GM19452 (cell line): ENCODE data around the gene SLC6A6.

ENCODE experiments used
- ATAC-seq: cut with Tn5 transposase; IDR thresholded peaks from one replicate; pipeline ENCODE4 v1.9.1; 2021; ENCODE audit not compliant: unreplicated experiment

The SLC6A6 gene

DNA sequence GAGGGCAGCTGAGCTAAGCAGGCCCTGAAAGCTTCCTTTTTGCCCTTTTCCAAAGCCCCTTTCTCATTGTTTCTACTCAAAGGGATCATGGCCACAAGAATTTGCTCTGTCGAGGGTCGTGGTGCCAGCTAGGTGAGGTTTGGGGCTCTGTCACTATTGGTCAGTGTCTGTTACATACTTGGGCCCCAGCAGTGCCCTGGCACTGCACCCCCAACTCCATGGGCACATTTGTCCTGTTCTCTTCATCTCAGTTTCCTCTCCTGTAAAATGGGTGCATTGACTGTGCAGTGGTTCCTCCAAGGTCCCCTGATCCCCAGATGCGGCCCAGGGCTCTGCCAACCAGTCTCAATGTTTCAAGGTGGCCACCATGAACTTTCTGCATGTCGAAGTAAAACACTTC is 62.1 kb downstream of the SLC6A6 start:
- no peak for ATAC-seq

DNA sequence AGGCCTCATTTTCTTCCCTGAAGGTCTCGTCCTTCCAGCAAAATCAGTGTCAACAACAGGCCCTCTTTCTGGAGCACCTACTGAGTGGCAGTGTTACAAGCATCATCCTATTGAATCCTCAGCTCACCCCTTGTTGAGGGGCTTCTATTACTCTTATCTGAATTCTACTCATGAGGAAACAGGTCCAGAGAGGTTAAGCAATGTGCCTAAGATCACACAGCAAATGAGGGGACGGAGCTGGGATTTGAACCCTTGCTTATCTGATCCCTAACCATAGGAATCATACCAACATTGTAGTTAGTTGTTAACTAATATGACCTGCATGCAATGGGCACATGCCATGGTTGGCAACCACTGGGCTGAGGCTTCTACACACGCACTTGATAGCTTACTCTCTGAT is 63.0 kb downstream of the SLC6A6 start:
- no peak for ATAC-seq

DNA sequence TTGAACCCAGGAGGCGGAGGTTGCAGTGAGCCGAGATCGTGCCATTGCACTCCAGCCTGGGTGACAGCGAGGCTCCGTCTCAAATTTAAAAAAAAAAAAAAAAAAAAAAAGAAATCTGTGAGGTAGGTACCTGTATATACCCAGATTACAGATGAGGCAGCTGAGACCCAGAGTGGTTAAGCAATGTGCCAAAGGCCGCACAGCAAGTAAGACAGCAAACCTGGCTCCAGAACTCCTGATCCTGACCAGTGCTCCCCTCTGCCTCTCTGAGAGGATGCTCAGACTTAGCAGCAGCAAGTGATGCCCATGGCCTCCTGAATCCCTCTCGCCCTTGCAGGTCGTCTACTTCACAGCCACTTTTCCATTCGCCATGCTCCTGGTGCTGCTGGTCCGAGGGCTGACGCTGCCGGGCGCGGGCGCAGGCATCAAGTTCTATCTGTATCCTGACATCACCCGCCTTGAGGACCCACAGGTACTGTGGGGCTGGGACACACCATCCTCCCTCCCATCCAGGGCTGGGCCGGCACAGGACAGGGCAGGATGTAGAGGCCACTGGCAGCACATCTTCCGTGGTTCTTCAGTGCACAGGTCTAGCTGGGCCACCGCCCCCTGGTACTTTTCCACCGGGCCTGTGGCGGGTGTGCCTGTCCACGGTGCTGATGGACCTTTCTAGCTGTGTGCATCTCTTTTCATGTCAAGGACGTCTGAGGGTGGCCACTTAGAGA is 63.9 kb downstream of the SLC6A6 start:
- no peak for ATAC-seq

DNA sequence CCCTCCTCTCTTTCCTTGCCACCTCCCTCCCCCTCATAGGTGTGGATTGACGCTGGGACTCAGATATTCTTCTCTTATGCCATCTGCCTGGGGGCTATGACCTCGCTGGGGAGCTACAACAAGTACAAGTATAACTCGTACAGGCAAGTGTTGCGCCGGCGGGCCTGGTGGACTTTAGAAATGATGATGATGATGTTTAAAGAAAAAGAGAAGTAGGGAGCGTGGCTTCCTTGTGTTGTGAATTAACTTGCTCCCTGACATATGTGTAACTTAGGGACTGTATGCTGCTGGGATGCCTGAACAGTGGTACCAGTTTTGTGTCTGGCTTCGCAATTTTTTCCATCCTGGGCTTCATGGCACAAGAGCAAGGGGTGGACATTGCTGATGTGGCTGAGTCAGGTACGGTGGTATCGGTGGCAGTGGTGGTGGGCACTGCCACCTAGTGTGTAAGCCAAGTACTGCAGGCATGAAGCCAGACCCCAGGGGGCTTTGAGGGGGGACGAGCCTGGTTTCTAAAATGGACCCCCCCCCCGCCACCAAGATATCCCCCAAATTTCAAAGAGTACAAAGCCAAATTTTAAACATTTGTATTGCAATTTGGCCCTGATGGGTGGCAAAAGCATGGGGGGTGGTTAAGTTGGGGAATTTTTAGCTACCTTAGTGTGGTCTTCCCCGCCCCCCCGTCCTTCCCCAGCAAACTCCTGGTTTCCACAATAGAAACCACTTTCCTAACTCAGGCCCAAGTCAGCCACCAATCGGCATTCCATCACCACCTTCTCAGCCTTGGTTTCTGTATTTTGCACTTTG is 65.6 kb downstream of the SLC6A6 start:
- ATAC-seq: no peak

DNA sequence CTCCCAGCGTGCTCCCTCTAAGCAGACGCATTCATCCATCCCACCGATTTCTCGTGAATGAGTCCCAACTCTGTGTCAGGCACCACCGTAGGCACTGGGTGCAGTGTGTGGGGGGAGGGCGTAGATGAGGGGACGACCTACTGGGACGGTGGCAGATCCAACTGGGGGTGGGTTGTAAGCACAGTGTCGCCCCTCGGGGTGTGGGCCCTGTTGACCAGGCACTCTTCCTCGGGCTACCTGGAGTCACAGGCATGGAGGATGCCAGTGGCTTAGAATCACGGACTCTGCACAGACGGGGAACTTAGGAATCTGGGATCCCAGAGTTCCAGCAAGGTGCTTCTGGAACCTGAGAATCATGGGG is 66.2 kb downstream of the SLC6A6 start:
- no peak for ATAC-seq

DNA sequence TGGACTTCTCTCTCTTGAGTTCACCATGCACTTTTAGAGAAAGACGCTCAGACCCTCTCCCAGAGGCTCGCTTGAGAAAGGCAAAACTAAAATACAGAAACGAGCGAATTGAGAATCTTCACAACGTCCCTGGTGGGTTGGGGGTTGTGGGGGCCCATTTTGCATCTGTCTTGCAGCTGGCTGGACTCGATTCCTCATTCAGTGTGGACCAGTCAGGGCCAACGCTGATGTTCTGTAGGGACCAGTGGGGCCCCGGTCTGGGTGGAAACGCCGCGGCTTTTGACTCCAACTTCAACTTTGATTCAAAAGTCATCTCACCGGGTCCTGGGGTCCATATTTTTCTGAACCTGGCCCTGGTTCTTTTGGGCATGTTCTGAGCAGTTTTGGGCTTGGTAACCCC is 68.1 kb downstream of the SLC6A6 start:
- ATAC-seq: no peak

DNA sequence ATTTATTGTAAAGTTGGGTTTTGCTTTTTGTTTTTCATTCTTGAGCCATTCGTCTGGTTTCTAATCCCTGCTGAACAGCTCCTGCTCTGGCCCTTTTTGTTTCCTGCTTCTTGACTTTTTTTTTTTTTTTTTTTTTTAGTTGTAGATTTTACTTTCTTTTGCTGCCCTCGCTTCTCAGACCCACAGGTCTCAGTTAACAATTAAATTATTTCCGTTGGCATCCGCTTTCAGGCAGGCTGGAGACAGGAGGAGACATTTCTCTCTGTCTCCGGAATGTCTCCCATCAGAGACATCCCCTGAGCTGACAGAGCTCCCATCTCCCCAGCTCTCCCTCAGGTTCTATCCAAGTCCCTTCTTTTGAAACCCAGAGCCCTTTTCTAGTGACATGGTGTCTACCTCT is 68.6 kb downstream of the SLC6A6 start:
- no peak for ATAC-seq

DNA sequence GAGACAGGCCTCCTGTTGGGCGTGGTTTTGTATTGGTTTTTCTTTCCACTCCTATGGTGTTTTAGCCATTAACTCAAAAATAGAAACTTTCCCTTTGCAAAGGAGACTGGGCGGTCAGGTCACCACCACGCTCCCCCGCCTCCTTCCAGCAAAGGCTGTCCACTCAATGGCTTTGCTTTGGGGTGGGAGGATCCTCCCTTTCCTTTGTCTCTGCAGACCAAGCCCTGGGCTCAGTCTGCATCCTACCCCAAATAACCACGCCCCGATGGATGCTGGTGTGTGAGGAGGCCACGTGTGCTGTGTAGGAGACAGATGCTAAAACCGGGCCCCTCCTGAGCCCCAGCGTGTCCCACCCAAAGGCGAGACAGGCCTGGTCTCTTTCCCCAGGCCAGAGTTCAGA is 69.3 kb downstream of the SLC6A6 start:
- no peak for ATAC-seq

DNA sequence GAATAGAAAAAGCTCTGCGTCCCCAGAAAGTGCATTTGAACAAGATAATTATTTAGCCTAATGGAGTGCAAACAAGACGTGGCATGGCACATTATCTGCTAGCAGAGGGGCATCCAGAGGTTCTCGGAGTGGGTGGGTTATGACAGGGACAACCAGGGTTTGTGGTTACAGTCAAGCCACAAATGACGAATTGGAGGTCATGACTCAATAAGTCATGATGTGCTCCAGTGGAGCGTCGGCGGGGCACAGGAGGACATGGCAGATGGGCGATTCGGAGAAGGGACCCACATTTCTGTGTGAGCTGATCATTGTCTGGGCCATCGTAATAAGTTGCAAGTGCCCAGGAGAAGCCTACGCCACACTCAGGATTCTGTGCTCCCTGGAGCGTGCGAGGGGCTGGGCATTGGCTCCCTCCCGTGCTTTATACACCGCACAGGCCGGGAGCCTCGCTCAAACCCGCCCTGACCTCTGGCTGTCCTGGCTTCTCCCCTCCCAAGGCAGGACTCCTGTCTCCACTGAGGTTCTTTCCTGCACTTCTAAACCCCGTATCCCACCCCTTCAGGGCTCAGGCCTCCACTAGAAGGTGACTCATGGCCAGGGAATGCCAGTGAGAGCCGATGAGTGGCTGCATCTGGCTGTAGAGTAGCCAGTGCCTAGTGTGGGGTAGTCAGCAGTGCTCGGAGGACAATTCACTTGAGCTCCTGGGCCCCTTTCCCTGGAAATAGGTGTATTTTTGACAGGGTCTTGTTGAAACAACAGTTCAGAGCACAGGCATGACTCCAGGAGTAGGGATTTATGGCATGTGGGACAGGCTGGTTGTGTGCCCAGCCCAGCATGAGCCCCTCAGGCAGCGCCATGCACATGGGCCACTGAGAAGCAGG is 70.3 kb downstream of the SLC6A6 start:
- no peak for ATAC-seq

DNA sequence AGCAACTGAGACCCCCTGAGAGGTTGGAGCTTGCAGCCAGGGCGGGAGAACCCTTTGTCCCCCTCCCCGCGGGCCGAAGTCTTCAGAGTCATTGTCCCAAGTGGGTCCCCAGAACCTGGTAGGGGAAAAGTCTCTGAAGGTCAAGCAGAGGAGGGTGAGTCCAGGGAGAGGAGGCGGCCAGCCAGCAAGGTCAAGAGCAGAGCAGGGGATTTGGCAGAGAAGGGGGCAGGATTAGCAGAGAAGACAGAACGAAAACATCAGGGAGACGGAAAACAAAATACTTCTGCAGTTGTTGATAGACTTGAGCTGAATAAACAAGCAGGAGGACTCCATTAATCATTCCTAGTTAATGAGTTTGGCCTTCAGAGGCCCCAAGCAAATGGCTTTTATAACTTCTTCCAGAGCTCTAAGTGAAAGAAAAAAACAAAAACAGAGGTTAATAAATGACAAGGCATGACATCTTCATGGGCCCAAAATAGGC is 71.0 kb downstream of the SLC6A6 start:
- ATAC-seq: no peak

DNA sequence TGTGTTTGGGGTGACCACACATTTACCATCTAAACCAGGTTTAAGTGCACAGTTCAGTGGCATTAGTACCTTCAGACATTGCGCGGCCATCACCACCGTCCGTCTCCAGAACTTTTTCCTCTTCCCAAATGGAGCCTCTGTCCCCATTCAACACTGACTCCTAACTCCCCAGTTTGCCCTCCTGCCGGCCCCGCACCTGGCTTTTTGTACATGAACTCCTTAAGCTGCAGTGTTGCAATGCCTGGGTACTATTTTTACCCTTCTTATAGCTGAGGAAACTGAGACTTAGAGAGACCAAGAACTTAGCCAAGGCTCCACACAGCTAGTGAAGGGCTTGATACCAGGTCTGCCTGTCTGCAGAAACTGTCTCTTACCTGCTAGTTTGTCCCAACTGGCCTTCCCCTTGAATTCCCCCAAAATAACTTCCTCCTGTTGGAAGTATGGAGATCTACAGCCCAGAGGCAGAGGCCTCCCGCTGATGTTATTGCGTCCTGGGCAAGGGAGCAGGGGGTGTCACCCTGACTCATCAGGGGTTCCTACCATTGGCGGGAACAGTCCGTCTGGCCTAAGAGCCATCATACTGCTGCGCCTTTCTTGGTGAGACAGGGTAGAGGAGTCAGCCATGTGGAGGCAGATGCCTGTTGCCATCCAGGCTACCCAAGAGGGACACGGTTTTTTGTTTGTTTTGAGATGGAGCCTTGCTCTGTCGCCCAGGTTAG is 72.1 kb downstream of the SLC6A6 start:
- ATAC-seq: no peak

DNA sequence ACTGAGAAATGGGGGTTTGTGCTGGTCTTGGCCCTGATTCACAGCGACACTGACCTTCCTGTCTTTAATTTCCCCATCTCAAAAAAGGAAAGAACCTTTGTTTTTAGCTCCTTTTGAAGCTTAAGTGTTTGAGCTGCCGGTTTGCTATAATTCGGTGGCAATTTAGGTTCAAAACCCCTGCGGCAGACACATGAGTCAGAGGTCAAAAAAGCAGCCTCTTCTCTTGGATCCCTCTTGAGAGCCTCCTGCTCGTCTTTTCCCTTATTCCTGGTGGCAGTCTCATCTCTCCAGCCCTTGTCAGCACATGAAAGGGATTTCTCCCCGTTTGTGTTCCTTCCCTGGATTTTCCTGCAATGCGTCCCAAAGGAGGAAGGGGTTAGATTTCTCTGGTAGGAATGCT is 73.2 kb downstream of the SLC6A6 start:
- no peak for ATAC-seq

DNA sequence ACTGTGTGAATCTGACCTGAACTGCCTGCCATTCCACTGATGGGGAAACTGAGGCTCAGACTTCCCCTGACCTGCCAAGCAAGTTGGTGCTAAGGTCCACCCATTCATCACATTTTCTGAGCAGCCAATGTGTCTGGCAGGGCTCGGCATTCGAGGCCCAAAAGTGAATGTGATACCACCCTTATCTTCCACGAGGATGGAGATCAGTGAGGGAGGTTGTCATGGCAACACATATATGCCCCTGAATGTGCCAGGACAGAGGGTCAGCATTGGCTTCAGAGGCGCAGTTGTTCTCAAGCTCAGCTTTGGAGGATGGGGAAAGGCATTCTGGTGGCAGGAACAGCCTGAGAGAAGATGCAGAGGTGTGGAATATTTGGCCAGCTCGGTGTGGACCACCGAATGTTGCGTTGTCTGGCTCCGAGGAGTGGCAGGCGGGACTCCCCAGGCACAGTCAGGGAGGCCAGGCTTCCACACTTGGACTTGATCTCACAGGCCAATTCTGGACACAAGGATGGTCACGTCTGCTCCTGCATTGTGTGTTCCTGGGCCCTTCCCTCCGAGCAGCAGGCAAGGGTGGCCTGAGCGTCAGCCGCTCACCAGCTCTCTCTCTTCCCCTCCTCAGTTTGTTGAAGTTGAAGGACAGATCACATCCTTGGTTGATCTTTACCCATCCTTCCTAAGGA is 74.3 kb downstream of the SLC6A6 start:
- ATAC-seq: no peak

DNA sequence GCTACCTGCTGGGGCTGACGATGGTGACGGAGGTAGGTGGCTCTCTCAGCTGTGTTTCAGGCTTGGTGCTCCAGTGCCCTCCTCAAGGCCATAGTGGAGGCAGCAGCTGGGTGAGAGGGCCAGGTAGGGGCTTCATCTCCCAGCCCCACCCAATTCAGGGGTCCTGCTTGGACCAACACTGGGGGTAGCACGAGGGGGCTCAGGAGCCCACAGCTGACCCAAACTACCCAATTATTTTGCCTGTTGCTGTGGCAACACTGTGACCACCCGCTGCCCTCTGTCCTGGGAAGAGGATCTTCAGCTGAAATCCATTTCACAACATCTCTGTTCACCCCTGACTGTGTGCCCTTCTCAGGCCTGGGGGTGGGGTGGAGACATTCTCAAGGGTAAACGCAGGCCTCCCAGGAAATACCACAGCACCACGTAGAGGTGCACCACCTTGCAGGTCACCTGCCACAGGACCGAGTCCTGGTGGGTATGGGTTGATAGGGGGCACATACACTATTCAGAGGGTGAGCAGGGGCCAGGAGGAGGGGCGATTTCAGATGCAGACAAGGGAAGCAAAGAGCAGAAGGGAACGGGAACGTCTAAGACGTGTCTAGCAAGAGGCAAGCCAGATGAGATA is 75.0 kb downstream of the SLC6A6 start:
- ATAC-seq: no peak

DNA sequence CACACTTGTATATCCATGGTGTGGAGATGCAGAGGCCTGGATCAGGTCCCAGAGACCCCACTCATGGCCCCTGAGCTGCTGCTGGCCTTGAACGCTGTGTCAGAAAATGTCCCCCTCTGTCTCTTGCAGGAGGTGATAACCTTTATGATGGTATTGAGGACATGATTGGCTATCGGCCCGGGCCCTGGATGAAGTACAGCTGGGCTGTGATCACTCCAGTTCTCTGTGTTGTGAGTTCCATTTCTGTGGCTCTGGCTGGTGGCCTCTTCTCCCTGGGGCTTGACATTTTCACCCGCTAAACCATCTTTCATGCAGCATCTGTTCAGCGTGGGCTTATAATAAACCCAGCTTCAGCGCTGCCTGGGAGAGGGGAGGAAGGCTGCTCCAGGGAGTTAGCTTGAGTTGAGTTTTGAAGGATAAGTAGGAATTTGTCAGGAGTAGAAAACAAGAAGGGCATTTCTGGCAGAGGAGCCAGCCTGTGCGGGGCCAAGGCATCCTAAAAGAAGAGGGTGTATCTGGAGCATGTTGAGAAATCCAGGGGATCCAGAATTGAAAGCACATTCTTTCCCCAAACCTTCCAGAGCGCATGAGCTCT is 76.6 kb downstream of the SLC6A6 start:
- ATAC-seq: no peak

DNA sequence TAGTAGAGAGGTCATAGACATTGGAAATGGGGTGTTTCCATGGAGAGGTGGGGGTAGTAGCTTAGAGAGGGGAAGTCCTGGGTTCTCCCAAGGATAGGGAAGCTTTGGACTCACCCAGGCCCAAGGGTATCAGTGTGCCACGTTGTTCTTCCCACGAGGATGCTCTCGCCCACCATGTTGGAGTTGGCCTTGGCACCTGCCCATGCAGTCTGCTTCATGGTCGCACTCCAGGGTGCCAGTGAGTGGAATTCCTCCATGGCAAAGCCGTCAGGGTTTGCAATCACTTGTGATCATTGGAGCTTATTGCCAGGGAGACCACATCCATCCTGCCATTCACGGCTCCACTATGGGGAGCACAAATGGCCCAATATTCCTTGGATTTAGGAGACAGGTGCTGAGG is 77.2 kb downstream of the SLC6A6 start:
- ATAC-seq: no peak

DNA sequence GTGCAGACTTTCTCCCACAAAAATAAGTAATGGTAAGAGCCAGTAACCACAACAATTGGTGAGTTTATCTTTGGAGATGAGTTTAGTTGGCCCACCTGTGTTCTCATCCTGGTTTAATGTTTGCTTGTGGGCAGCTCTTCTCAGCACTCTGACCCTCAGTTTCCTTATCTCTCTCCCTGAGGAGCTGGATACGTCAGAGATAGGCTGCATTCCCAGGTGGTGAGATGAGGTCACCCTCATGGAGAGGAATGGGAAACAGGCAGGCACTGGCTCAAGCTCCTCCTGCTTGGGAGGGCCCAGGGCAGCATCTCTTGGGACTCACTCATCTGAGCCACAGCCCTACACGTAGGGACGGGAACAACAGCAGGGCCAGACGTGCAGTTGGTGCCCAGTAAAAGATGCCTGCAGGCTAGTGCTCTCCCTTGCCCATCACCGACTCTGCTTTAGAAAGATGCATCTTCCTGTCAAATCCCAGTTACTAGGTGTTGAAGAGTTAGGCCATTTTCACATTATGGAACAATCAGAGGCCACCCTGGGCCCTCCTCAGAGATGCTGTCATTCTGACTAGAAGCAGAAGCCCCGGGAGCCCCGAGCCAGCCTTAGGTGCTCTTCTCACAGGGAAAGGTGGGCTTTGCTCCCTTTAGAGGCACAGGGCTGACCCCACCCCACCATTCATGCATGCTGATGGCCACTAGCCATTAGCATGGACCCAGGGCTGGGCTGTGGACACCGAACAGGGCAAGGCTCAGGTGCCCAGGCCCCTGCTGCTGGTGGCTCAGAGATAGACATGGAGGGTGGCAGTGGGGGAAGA is 78.0 kb downstream of the SLC6A6 start:
- no peak for ATAC-seq

DNA sequence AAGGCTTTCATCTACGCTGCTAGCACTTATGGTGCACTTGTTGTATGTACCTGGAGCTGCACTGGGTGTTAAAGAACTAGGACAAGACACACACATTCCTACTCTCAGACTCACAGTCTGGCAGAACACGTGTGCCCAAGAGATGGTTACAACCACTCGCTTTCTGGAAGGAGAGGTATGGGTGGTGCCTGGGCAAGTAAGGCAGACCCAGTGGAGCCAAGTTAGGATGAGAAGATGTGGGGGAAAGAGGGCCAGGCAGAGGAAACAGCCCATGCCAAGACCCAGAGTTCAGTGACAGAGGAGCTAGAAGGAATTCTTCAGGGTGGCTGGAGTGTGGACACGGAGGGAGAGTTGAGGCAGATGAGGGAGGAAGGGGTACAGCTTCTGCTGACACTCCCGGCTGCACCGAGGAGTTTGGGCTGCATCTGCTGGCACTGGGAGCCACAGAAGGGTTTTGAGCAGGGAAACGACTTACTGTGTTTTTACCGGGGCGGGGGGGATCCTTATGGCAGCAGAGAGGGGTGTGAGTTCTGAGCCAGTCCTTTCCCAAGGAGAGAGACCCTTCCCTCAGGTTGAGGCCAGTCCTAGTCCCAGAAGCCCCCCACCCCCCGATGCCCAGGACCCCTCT is 78.7 kb downstream of the SLC6A6 start:
- ATAC-seq: no peak
